MCF 10A (cell line): ENCODE data around the gene HAAO. TPM values are rescaled to one million over a fixed set of nuclear protein-coding genes. Genes with fewer than 3 reads are reported as not detected.

ENCODE experiments used
- BruUV-seq: library from RNA; stranded (reverse); fragments of 400-500 nt; replicated peaks from 2 replicates; lab custom pipeline; 2021; lab: Mats Ljungman, UMichigan
- CTCF ChIA-PET: fragments of 300-600 bp; sonication (Branson Sonifier 250); formaldehyde crosslinking; extraction: SDS; loops from one replicate; lab custom pipeline; 2021; ENCODE audit warnings: antibody characterized with exemption, inconsistent platforms; lab: Yijun Ruan, JAX
- POLR2A ChIA-PET: fragments of 300-600, 350-650 bp; sonication (Branson Sonifier 250); formaldehyde crosslinking; extraction: SDS; loops from one replicate; lab custom pipeline; 2020; ENCODE audit warnings: antibody characterized with exemption, inconsistent platforms; lab: Yijun Ruan, JAX
- DNase-seq: peaks from one replicate; pipeline ENCODE4 v3.0.0-alpha.2; 2018; ENCODE audit not compliant: unreplicated experiment
- H3K27ac Mint-ChIP-seq: one replicate; pipeline ENCODE4 v1.8.0; 2022; ENCODE audit warnings: mild to moderate bottlenecking, low read depth, mixed read lengths; ENCODE audit not compliant: unreplicated experiment
- H3K27me3 Mint-ChIP-seq: one replicate; pipeline ENCODE4 v1.8.0; 2022; ENCODE audit warnings: mixed read lengths; ENCODE audit not compliant: insufficient read depth, unreplicated experiment
- H3K36me3 Mint-ChIP-seq: one replicate; pipeline ENCODE4 v1.8.0; 2022; ENCODE audit warnings: mild to moderate bottlenecking, moderate library complexity, mixed read lengths; ENCODE audit not compliant: insufficient read depth, unreplicated experiment
- H3K4me1 Mint-ChIP-seq: one replicate; pipeline ENCODE4 v1.8.0; 2022; ENCODE audit warnings: mixed read lengths; ENCODE audit not compliant: insufficient read depth, unreplicated experiment
- H3K4me3 Mint-ChIP-seq: one replicate; pipeline ENCODE4 v1.8.0; 2022; ENCODE audit warnings: mild to moderate bottlenecking, moderate library complexity, mixed read lengths; ENCODE audit not compliant: unreplicated experiment
- H3K9me3 Mint-ChIP-seq: one replicate; pipeline ENCODE4 v1.8.0; 2022; ENCODE audit warnings: mixed read lengths; ENCODE audit not compliant: unreplicated experiment
- CTCF ChIP-seq: fragments of 200-600 bp; IDR thresholded peaks from one replicate; pipeline ENCODE4 v1.8.0; 2022; ENCODE audit warnings: antibody characterized with exemption, mild to moderate bottlenecking; ENCODE audit not compliant: unreplicated experiment
- intact Hi-C: fragments of 100-400 bp; cut with micrococcal nuclease; formaldehyde crosslinking; loops from 2 replicates; pipeline ENCODE4 v1.14.1; 2022
- total RNA-seq: library from RNA; stranded (reverse); gene quantifications from 2 replicates; pipeline ENCODE4 v1.2.3, GENCODE V29; 2022

The HAAO gene
- total RNA-seq, 1 experiment from 2014 or later = not detected

GRCh38 chr2:42755191-42755880, 37.0 kb downstream of the HAAO start:
- CTCF ChIA-PET = interaction anchor here (1.2 kb wide), 1 partner anchor 13 kb away, joined by 3 read pairs; no protein-coding TSS in a partner anchor
- intact Hi-C loops = no loop called here
- no peak overlapping the region for H3K4me3 Mint-ChIP-seq
- BruUV-seq = no TSS peak
- H3K27ac Mint-ChIP-seq = no peak overlapping the region
- H3K27me3 Mint-ChIP-seq = no peaks in the 10 kb centered on the region
- H3K9me3 Mint-ChIP-seq = no peaks in the 10 kb centered on the region
- H3K4me1 Mint-ChIP-seq = no peaks in the 10 kb centered on the region
- DNase-seq = no peak
- H3K36me3 Mint-ChIP-seq = peaks cover 4% of the 10 kb centered on the region
- no peak for TF ChIP-seq CTCF
- POLR2A ChIA-PET = no interaction called here

GRCh38 chr2:42754776-42755140, 37.6 kb downstream of the HAAO start:
- H3K27ac Mint-ChIP-seq = no peak overlapping the region
- no peaks in the 10 kb centered on the region for H3K9me3 Mint-ChIP-seq

GRCh38 chr2:42754021-42754775, 38.2 kb downstream of the HAAO start:
- Mint-ChIP-seq H3K27me3 (no peaks in the 10 kb centered on the region), H3K9me3 (no peaks in the 10 kb centered on the region), H3K4me3 (no peak overlapping the region), H3K36me3 (peaks cover 4% of the 10 kb centered on the region), H3K4me1 (no peaks in the 10 kb centered on the region), H3K27ac (no peak overlapping the region)
- TF ChIP-seq CTCF = no peak
- ChIA-PET CTCF (no interaction called here), POLR2A (no interaction called here)
- intact Hi-C loops = no loop called here
- BruUV-seq = no TSS peak
- no peak for DNase-seq

More at GRCh38 chr2:42754776-42755140, 37.6 kb downstream of the HAAO start:
- Mint-ChIP-seq H3K27me3 (no peaks in the 10 kb centered on the region), H3K36me3 (peaks cover 4% of the 10 kb centered on the region), H3K4me1 (no peaks in the 10 kb centered on the region), H3K4me3 (no peak overlapping the region)
- POLR2A ChIA-PET = no interaction called here
- TF ChIP-seq CTCF = no peak
- intact Hi-C loops = no loop called here
- CTCF ChIA-PET = interaction anchor here (1.2 kb wide), 1 partner anchor 13 kb away, joined by 3 read pairs; no protein-coding TSS in a partner anchor
- no TSS peak for BruUV-seq
- DNase-seq = no peak
